NK-92 treated with Interleukin-12 subunit alpha and Interleukin-12 subunit beta, amount 100 ng/mL, for 24 hours (cell line): ENCODE data around the gene ERVK3-1.
A peak's percentile ranks its signal among the peaks of the same experiment; 100 is the strongest.
"Not testable (repeated sequence)": the region's sequence is repeated elsewhere in the genome, so short reads cannot be mapped to it uniquely, and the experiment has no call there.

ENCODE experiments used
- DNase-seq: peaks from one replicate; lab custom pipeline; 2025; lab: John Stamatoyannopoulos, UW

ERVK3-1 gene

DNA sequence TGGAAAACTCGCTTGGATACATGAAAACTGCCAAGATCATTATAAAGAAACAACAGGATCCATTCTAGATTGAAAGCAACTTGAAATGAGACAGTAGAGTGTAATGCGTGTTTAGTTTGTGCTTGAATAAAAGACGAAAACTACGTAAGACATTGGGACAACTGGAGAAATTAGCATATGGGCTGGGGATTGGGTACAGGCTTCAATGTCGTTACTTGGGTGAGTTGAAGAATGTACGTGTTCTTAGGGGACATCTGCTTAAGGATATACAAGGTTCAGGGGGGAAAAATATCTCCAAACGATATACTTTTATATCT lies 471 bp upstream of the ERVK3-1 start:
- DNase-seq = no peak

DNA sequence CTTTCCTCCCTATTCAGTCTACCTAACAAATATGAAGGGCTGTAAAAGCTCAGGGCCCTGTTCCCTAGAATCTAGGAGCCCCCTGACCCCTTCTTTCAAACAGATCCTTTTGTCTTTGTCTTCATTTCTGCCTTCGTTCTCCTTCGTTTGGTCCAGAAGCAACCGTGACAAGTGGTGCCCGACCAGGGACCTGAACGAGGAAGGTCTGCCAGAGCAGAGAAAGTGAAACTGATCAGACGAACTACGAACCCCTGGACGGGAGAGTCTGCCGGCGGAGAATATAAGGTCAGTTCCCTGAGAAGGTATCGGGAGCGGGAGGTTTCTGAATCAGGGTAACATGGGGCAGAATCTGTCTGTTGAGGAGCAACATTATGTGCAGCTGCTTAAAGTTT lies 751 bp downstream of the ERVK3-1 start:
- DNase-seq = no peak

DNA sequence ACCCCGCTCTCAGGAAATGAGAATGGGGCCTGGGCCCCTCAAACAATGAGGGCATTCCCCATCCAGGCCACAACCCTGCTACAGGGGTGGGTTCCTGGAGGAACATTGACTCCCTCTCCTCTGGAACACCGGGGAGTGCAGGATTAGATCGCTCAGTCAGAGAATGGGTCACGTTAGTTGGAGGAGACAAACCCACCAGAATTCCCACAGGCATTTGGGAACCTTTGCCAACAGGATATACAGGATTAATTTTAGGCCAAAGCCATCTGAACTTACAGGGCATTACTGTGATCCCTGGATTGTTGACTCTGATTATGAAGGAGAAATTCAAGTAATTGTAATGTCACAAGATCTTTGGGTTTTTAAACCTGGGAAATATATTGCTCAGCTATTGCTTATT lies 2.6 kb downstream of the ERVK3-1 start:
- no peak for DNase-seq

DNA sequence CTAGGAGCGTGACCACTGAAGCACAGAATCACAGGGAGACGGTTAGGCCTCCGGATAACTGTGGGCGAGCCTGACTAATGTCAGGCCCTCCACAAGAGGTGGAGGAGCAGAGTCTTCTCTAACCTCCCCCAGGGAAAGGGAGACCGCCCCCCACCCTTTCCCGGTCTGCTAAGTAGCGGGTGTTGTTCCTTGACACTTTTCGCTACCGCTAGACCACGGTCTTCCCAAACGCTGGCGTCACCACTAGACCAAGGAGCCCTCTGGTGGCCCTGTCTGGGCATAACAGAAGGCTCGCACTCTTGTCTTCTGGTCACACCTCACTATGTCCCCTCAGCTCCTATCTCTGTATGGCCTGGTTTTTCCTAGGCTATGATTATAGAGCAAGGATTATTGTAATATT lies 5.5 kb downstream of the ERVK3-1 start:
- DNase-seq = not testable (repeated sequence)

DNA sequence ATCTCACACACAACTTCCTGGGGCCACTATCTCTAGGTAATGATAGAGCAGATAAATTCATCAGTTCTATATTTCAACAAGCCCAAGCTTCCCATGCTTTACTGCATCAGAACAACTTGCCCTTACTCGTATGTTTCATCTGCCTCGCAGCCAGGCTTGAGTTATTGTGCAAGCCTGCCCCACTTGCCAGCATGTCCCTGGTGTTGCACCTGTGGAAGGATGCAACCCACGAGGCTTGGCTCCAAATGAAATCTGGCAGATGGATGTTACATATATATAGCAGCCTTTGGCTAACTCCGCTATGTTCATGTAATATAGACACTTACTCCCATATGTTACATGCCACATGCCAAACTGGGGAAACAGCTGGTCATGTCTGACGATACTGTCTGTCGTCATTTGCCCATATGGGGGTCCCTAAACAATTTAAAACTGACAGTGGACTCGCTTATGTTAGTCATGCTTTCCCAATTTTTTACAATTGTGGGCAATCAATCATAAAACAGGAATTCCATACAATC lies 6.2 kb downstream of the ERVK3-1 start:
- no peak for DNase-seq

GRCh38 chr19:58315580-58315979 lies 10.4 kb downstream of the ERVK3-1 start:
- DNase-seq = no peak

- DNase-seq = no peak
These were observed 12.4 kb downstream of the ERVK3-1 start for GRCh38 chr19:58317476-58318072.

DNA sequence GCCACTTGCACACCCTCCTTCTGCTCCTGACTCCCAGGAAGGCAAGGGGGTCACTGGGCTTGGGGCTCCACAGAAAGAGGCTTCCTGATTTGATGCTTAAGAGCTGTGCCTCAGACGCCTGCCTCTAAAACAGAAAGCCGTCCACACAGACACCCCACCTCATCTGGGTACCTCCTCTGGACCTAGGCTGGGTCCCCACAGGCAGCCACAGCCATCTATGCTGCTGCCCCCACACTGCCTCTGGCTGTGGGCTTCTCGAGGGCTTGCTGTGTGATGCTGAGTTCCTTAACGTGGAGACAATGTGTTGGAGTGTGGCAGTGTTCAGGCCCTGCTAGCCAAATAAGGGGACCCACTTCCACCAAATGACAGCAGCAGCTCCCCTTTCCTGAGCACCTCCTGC lies 13.1 kb downstream of the ERVK3-1 start:
- no peak for DNase-seq

GRCh38 chr19:58319241-58319640 lies 14.1 kb downstream of the ERVK3-1 start:
- DNase-seq = no peak

DNA sequence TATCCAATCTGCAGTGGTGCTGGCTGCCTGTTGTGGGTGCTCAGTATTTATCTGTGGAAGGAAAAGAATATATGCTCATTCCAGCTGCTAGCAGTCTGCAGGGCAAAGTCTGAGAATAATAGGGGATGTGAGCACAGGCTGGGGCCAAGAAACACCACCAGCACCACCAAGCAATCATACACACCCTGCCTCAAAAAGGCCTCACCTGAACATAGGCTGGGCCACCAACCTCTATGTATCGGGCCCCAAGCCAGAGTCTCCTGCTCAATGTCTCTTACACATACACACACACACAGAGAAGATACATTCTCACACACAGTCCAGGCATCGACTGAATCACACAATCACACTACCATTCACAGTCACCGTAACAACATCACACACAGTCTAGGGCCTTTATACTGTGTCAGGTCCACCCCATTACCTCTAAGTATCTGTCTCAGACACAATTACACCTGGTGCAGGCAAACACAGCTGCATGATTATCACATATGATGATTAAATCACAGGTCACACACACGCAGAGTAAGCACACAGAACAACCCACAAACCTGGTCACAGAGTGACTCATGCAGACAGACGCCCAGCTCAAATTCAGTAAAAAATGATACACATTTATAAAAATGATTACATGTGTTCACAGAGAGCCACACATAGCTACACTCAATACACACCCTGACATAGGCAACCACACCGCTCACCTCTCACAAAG lies 20.3 kb downstream of the ERVK3-1 start:
- no peak for DNase-seq

- DNase-seq = no peak
These were observed 21.3 kb downstream of the ERVK3-1 start for GRCh38 chr19:58326501-58326913.

DNA sequence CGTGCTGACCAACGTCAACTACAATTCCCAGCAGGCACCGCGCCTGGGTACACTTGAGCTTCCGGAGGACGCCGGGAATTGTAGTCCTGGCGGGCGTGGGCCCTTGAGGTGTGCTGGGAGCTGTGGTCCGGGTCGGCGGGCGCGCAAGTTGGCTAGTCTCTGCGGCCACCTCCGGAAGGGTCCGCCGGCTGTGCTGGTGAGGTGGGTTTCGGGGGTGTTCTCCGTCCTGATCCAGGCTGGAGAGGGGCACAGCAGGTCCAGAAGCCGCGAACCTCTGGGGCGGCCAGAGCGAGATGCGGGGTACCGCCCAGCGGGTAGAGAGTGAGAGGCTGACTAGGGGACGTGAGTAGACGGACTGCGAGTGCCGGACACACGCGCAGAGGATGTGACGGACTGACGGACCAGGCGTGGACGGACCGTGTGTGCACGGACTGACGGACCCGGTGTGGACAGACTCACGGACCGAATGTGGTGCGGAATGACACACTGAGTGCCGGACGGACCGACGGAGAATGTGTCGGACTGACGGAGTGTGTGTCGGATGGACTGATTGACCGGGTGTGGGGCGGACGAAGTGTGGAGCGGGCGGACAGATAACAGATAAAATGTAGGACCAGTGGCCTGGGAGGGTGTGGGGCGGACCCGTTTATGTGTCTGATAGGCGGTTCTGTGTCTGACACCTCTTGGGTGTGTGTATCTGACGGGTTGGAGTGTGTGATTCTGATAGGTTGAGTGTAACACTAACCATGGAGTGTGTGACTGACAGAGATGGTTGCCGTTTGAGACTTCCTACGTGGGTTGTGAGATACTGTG lies 21.9 kb downstream of the ERVK3-1 start, which contains the start of gene ZSCAN22:
Gene ZSCAN22 (plus strand): TSS at position 81 of the 813 bp plus-strand sequence. CDS start 7,809 bp downstream, outside the sequence.
- peak; percentile 91 for DNase-seq

DNA sequence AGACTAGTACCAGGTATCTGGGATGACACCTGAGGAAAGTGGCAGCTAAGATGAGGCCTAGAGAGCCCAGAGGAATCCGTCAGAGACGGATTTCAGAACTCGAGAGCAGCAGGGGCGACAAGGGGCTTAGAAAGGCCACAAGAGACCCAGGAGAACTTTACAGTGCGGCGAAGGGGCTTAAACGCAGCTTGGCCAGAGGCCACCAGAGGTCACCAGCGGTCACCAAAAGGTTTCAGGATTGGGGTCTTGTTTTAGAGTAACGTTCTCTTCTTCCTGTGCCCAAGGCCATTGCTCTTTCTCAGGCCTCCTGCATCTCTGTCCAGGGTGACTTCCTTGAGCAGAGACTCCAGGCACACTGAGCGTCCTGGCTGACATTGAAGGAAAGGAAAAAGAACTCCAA lies 23.8 kb downstream of the ERVK3-1 start:
- DNase-seq = no peak

DNA sequence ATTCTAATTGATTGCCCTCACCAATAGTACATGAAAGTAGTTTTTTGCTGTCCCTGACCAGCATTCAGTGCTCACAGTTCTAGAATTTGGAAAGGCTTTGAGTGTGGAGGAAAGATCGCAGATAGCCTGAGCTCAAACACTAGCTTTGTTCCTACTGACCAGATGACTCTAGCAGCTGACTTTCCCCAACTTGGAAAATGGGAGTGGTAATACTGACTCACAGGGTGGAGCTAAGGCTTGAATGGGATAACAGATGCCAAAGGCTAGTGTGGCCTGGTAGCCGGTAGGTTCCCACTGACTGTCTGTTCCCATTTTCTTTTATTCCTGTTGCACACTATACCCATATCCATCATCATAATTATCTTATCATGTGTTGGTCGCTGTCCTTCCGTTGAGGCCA lies 25.3 kb downstream of the ERVK3-1 start:
- DNase-seq = no peak

- no peak for DNase-seq
These were observed 27.5 kb downstream of the ERVK3-1 start for GRCh38 chr19:58332697-58333096.

DNA sequence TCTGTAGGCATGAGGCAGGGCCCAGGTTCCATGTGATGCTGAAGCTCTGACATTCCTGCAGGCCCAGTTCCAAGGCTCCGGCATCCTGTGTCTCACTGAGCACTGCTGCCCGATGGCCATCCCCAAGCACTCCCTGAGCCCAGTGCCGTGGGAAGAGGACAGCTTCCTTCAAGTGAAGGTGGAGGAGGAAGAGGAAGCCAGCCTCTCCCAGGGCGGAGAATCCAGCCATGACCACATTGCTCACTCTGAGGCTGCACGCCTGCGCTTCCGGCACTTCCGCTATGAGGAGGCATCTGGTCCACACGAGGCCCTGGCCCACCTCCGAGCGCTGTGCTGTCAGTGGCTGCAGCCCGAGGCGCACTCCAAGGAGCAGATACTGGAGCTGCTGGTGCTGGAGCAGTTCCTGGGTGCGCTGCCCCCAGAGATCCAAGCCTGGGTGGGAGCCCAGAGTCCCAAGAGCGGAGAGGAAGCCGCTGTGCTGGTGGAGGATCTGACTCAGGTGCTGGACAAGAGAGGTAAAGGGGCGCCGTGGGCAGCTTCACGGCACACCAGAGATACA lies 29.6 kb downstream of the ERVK3-1 start:
- no peak for DNase-seq

DNA sequence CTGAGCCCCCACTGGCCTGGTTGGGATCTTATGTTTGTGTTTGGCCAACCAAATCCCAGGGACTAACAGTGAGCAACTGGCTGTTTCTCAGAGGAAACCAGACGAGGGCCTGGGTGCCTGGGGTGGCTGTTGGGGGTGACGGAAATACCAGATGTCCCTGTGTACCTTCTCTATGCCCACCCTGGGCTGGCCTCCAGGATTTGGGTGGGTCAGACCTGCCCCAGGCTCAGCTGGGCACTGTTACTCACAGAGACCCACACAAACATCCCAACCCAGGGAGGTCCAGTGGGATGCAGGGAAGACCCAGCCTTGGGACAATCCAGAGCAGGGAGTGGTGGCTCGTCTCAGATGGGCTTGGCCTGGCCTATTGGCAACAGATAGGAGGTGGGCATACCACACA lies 30.5 kb downstream of the ERVK3-1 start:
- DNase-seq = no peak

GRCh38 chr19:58336216-58336615 lies 31.0 kb downstream of the ERVK3-1 start:
- DNase-seq = no peak

DNA sequence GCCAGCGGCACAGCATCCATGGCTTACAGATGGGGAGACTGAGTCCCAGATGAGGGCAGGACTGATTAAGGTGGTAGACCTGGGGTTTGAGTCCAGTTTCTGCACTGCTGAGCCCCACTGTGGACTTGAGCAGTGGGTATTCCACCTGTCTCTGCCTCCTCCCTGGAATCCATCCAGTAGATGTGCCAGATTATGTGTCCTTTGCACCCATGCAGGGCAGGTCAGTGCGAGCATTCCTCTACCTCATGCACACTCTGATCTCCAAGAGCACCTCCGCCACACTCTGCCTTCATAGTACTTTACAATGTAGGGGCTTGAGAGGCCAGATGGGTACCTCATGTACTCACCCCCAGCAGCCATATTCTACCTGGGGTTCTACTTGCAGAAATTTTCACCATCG lies 31.6 kb downstream of the ERVK3-1 start:
- DNase-seq = no peak

DNA sequence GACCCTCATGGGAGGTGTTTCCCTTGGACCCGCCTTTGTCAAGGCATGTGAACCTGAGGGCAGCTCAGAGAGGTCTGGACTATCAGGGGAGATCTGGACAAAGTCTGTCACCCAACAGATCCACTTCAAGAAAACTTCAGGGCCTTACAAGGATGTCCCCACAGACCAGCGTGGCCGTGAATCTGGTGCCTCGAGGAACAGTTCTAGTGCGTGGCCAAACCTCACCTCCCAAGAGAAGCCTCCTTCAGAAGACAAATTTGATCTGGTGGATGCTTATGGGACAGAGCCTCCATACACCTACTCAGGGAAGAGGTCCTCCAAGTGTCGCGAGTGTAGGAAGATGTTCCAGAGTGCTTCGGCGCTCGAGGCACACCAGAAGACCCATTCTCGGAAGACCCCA lies 33.2 kb downstream of the ERVK3-1 start:
- no peak for DNase-seq

GRCh38 chr19:58338825-58339558 lies 33.8 kb downstream of the ERVK3-1 start:
- DNase-seq = no peak

- DNase-seq = no peak
These were observed 40.4 kb downstream of the ERVK3-1 start for GRCh38 chr19:58345558-58345957.
